Measurements from ENCODE around the gene SDCCAG8.
A peak's percentile ranks its signal among the peaks of the same experiment; 100 is the strongest.

The SDCCAG8 gene

GRCh38 chr1:243420946-243421685 lies 165.3 kb downstream of the SDCCAG8 start:
- DNase-seq (ENCODE audit: low read depth) = no peak

- peak; percentile 2 for DNase-seq (ENCODE audit: low read depth)
Measured at GRCh38 chr1:243421784-243422183, 165.9 kb downstream of the SDCCAG8 start.

- DNase-seq (ENCODE audit: low read depth) = no peak
Measured at GRCh38 chr1:243422362-243422761, 166.5 kb downstream of the SDCCAG8 start.

GRCh38 chr1:243428084-243428483 lies 172.2 kb downstream of the SDCCAG8 start:
- no peak for DNase-seq (ENCODE audit: low read depth)

GRCh38 chr1:243428617-243429342 lies 172.9 kb downstream of the SDCCAG8 start:
- no peak for DNase-seq (ENCODE audit: low read depth)

GRCh38 chr1:243431591-243431990 lies 175.8 kb downstream of the SDCCAG8 start:
- DNase-seq (ENCODE audit: low read depth) = no peak

- DNase-seq (ENCODE audit: low read depth) = no peak
Measured at GRCh38 chr1:243432136-243432535, 176.3 kb downstream of the SDCCAG8 start.

GRCh38 chr1:243433737-243434370 lies 178.0 kb downstream of the SDCCAG8 start:
- no peak for DNase-seq (ENCODE audit: low read depth)

GRCh38 chr1:243434594-243434993 lies 178.8 kb downstream of the SDCCAG8 start:
- DNase-seq (ENCODE audit: low read depth) = no peak

- DNase-seq (ENCODE audit: low read depth) = no peak
Measured at GRCh38 chr1:243435836-243436235, 180.0 kb downstream of the SDCCAG8 start.

GRCh38 chr1:243438146-243438545 lies 182.3 kb downstream of the SDCCAG8 start:
- no peak for DNase-seq (ENCODE audit: low read depth)

GRCh38 chr1:243438815-243439214 lies 183.0 kb downstream of the SDCCAG8 start:
- DNase-seq (ENCODE audit: low read depth) = no peak

- DNase-seq (ENCODE audit: low read depth) = no peak
Measured at GRCh38 chr1:243440406-243440805, 184.6 kb downstream of the SDCCAG8 start.

- no peak for DNase-seq (ENCODE audit: low read depth)
Measured at GRCh38 chr1:243441601-243442000, 185.8 kb downstream of the SDCCAG8 start.

- DNase-seq (ENCODE audit: low read depth) = no peak
Measured at GRCh38 chr1:243443557-243443956, 187.7 kb downstream of the SDCCAG8 start.

- no peak for DNase-seq (ENCODE audit: low read depth)
Measured at GRCh38 chr1:243447347-243447746, 191.5 kb downstream of the SDCCAG8 start.

GRCh38 chr1:243447844-243448243 lies 192.0 kb downstream of the SDCCAG8 start:
- no peak for DNase-seq (ENCODE audit: low read depth)

- DNase-seq (ENCODE audit: low read depth) = no peak
Measured at GRCh38 chr1:243449373-243449772, 193.5 kb downstream of the SDCCAG8 start.

- DNase-seq (ENCODE audit: low read depth) = no peak
Measured at GRCh38 chr1:243452092-243452491, 196.3 kb downstream of the SDCCAG8 start.

GRCh38 chr1:243454328-243454997 lies 198.6 kb downstream of the SDCCAG8 start:
- no peak for DNase-seq (ENCODE audit: low read depth)

GRCh38 chr1:243455760-243456651 lies 200.2 kb downstream of the SDCCAG8 start:
- no peak for DNase-seq (ENCODE audit: low read depth)
